ENCODE measurements around the gene CDCA8. TPM values are rescaled to one million over a fixed set of nuclear protein-coding genes. Genes with fewer than 3 reads are reported as not detected.

The CDCA8 gene
- total RNA-seq, 1 donor from 2014 or later = 0.52 TPM

DNA sequence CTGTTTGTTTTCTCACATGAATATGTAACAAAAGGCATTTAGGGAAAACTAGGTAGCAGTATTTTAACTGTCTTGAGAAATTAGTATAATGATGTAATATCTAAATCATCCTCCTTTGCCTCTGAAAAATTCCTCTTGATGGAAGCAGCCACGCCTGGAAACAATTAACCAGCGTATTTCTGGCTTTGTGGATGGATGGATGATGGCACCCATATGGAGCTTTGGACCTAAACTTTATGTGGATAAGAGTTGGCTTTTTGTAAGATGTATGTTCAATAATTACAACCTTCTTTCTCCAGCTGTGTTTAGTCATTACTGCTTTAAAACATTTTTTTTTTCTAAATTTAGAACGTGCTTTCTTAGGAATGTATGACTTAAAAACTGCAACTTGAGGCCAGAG lies 12.7 kb downstream of the CDCA8 start:
- no peaks in the 10 kb centered on the region for H3K9me3 ChIP-seq (ENCODE audit: control insufficient read depth in 3 of 3, low read length in 3 of 3)
- H3K4me3 ChIP-seq (ENCODE audit: low read length in 3 of 3) = no peak overlapping the region
- H3K4me1 ChIP-seq (ENCODE audit: control insufficient read depth in 3 of 3, insufficient read depth in 3 of 3, low read length in 3 of 3) = no peaks in the 10 kb centered on the region
- H3K9ac ChIP-seq (ENCODE audit: low read depth in 1 of 3, low read length in 3 of 3) = no peak overlapping the region
- no peaks in the 10 kb centered on the region for H3K27me3 ChIP-seq (ENCODE audit: control insufficient read depth in 3 of 3, insufficient read depth in 3 of 3, low read length in 3 of 3)
- no peak overlapping the region for H3K27ac ChIP-seq (ENCODE audit: low read depth, low read length)
- peaks cover 0 to 6% (median 0%) of the 10 kb centered on the region in 3 donors for H3K36me3 ChIP-seq (ENCODE audit: control insufficient read depth in 3 of 3, insufficient read depth in 3 of 3, low read length in 3 of 3)

DNA sequence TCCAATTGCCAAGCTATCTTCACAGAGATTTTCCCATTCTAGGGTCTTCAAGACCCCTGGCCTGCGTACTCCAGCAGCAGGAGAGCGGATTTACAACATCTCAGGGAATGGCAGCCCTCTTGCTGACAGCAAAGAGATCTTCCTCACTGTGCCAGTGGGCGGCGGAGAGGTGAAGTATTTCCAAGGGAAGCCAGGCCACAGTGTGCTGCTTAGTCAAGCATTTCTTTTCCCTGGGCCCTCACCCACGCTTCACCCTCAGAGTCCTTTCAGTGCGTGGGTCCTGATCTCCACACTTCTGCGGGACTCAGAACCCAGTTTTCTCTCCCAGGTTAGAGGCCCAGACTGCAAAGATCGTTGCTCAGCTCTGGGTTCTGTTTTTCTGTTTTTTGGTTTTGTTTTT lies 13.1 kb downstream of the CDCA8 start:
- H3K27ac ChIP-seq (ENCODE audit: low read depth, low read length) = no peak overlapping the region

DNA sequence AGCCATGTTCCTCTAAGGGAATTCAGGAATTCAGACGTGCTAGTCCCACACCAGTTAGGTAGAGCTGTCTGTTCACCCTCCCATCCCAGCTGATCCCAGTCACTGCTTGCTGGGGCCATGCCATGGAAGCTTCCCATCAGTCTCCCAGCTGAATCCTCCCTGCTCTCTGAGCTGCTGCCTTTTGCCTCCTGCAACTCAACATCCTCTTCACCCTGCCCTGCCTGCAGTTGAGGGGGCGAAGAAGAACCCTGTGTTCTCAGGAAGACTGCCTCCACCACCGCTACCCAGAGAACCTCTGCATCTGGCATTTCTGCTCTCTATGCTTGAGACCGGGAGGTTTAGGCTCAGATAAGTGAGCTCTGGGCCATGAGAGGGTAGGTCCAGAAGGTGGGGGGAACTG lies 16.2 kb downstream of the CDCA8 start:
- Histone ChIP-seq H3K9ac (ENCODE audit: low read depth in 1 of 3, low read length in 3 of 3) (no peak overlapping the region), H3K27ac (ENCODE audit: low read depth, low read length) (no peak overlapping the region), H3K4me3 (ENCODE audit: low read length in 3 of 3) (no peak overlapping the region), H3K9me3 (ENCODE audit: control insufficient read depth in 3 of 3, low read length in 3 of 3) (no peaks in the 10 kb centered on the region), H3K36me3 (ENCODE audit: control insufficient read depth in 3 of 3, insufficient read depth in 3 of 3, low read length in 3 of 3) (peaks cover 0 to 6% (median 0%) of the 10 kb centered on the region in 3 donors), H3K4me1 (ENCODE audit: control insufficient read depth in 3 of 3, insufficient read depth in 3 of 3, low read length in 3 of 3) (no peaks in the 10 kb centered on the region), H3K27me3 (ENCODE audit: control insufficient read depth in 3 of 3, insufficient read depth in 3 of 3, low read length in 3 of 3) (no peaks in the 10 kb centered on the region)

More for the DNA sequence above, 13.1 kb downstream of the CDCA8 start:
- Histone ChIP-seq H3K4me1 (ENCODE audit: control insufficient read depth in 3 of 3, insufficient read depth in 3 of 3, low read length in 3 of 3) (no peaks in the 10 kb centered on the region), H3K36me3 (ENCODE audit: control insufficient read depth in 3 of 3, insufficient read depth in 3 of 3, low read length in 3 of 3) (peaks cover 0 to 6% (median 0%) of the 10 kb centered on the region in 3 donors), H3K9me3 (ENCODE audit: control insufficient read depth in 3 of 3, low read length in 3 of 3) (no peaks in the 10 kb centered on the region), H3K4me3 (ENCODE audit: low read length in 3 of 3) (no peak overlapping the region), H3K27me3 (ENCODE audit: control insufficient read depth in 3 of 3, insufficient read depth in 3 of 3, low read length in 3 of 3) (no peaks in the 10 kb centered on the region), H3K9ac (ENCODE audit: low read depth in 1 of 3, low read length in 3 of 3) (no peak overlapping the region)

DNA sequence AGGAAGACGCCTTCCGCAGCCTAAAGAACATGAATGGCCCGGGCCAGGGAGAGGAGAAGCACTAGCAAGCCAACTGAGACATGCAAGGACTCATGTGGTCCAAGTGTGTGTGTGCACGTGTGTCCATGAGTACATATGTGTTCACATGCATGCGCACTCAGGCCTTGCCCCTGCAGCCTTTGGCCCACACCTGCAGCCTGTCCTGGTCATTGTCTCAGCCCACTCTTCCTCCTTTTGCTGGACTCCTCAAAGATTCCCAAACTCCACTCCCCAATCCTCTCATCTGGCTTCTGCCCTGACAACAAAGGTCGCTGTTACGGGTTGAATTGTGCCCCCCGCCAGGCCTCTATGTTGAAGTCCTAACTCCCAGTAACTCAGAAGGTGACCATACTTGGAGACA lies 21.9 kb downstream of the CDCA8 start:
- no peak overlapping the region for H3K27ac ChIP-seq (ENCODE audit: low read depth, low read length)
- no peaks in the 10 kb centered on the region for H3K36me3 ChIP-seq (ENCODE audit: control insufficient read depth in 3 of 3, insufficient read depth in 3 of 3, low read length in 3 of 3)
- no peak overlapping the region for H3K9ac ChIP-seq (ENCODE audit: low read depth in 1 of 3, low read length in 3 of 3)
- H3K9me3 ChIP-seq (ENCODE audit: control insufficient read depth in 3 of 3, low read length in 3 of 3) = no peaks in the 10 kb centered on the region
- peaks cover 0 to 4% (median 0%) of the 10 kb centered on the region in 3 donors for H3K27me3 ChIP-seq (ENCODE audit: control insufficient read depth in 3 of 3, insufficient read depth in 3 of 3, low read length in 3 of 3)
- no peak overlapping the region for H3K4me3 ChIP-seq (ENCODE audit: low read length in 3 of 3)
- peaks cover 6 to 18% (median 18%) of the 10 kb centered on the region in 3 donors for H3K4me1 ChIP-seq (ENCODE audit: control insufficient read depth in 3 of 3, insufficient read depth in 3 of 3, low read length in 3 of 3)

DNA sequence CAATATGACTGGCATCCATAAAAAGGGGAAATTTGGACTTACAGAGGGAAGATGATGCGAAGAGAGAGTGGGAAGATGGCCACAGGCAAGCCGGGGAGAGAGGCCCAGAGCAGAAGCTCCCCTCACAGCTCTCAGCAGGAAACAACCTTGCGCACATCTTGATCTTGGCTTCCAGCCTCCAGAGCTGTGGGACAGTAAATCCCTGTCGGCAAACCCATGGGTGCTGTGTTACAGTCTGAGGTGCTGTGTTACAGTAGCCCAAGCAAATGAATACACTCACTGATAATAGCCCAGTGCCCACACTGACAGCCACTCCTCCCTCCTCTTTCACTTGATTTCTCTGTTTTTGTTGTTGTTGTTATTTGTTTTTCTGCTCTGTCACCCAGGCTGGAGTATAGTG lies 22.4 kb downstream of the CDCA8 start:
- Histone ChIP-seq H3K4me3 (ENCODE audit: low read length in 3 of 3) (no peak overlapping the region), H3K27ac (ENCODE audit: low read depth, low read length) (no peak overlapping the region), H3K9me3 (ENCODE audit: control insufficient read depth in 3 of 3, low read length in 3 of 3) (no peaks in the 10 kb centered on the region), H3K9ac (ENCODE audit: low read depth in 1 of 3, low read length in 3 of 3) (no peak overlapping the region), H3K27me3 (ENCODE audit: control insufficient read depth in 3 of 3, insufficient read depth in 3 of 3, low read length in 3 of 3) (peaks cover 0 to 6% (median 0%) of the 10 kb centered on the region in 3 donors), H3K4me1 (ENCODE audit: control insufficient read depth in 3 of 3, insufficient read depth in 3 of 3, low read length in 3 of 3) (peaks cover 6 to 18% (median 18%) of the 10 kb centered on the region in 3 donors), H3K36me3 (ENCODE audit: control insufficient read depth in 3 of 3, insufficient read depth in 3 of 3, low read length in 3 of 3) (no peaks in the 10 kb centered on the region)

DNA sequence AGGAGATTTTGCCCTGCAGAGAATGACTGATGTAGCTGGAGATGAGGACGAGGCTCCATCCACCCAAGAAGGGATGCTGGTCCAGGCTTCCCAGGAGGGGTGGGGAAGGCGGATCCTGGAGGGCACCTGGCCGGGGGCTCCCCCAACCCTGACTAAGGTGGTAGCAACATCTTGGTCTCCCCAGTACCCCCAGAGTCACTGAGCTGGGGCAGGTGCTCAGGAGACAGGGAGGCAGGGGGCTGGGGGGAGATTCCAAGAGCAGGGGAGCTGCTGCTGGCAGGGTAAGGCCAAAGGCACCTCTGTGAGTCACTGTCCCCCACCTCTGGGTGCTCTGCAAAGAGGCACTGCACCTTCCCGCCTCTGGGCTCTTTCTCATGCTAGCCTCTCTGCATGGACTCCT lies 24.0 kb downstream of the CDCA8 start:
- no peak overlapping the region for H3K9ac ChIP-seq (ENCODE audit: low read depth in 1 of 3, low read length in 3 of 3)
- no peak overlapping the region for H3K4me3 ChIP-seq (ENCODE audit: low read length in 3 of 3)
- peaks cover 6 to 18% (median 18%) of the 10 kb centered on the region in 3 donors for H3K4me1 ChIP-seq (ENCODE audit: control insufficient read depth in 3 of 3, insufficient read depth in 3 of 3, low read length in 3 of 3)
- no peaks in the 10 kb centered on the region for H3K36me3 ChIP-seq (ENCODE audit: control insufficient read depth in 3 of 3, insufficient read depth in 3 of 3, low read length in 3 of 3)
- H3K9me3 ChIP-seq (ENCODE audit: control insufficient read depth in 3 of 3, low read length in 3 of 3) = no peaks in the 10 kb centered on the region
- H3K27ac ChIP-seq (ENCODE audit: low read depth, low read length) = no peak overlapping the region
- H3K27me3 ChIP-seq (ENCODE audit: control insufficient read depth in 3 of 3, insufficient read depth in 3 of 3, low read length in 3 of 3) = peaks cover 0 to 13% (median under 1%) of the 10 kb centered on the region in 3 donors

DNA sequence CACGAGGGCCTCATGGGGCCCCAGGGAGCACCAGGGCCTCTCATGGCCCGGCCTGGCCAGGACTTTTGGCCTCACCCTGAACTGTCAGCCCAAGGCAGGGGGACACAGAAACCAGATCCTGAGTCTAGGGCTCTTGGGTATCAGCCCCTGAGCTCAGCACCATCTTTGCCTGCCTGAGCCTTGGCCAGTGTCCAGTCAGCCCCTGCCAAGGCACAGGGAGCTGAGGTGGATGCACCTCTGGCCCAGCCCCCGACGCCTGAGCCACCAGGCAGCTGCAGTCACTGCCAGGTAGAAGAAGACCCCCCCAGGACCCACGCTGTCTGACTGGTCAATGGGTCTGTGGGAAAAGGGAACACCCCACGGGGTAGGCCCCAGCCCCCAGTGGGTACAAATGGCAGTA lies 25.3 kb downstream of the CDCA8 start:
- H3K27ac ChIP-seq (ENCODE audit: low read depth, low read length) = no peak overlapping the region
- no peaks in the 10 kb centered on the region for H3K9me3 ChIP-seq (ENCODE audit: control insufficient read depth in 3 of 3, low read length in 3 of 3)
- H3K27me3 ChIP-seq (ENCODE audit: control insufficient read depth in 3 of 3, insufficient read depth in 3 of 3, low read length in 3 of 3) = peaks cover 0 to 13% (median 4%) of the 10 kb centered on the region in 3 donors
- H3K9ac ChIP-seq (ENCODE audit: low read depth in 1 of 3, low read length in 3 of 3) = no peak overlapping the region
- H3K4me3 ChIP-seq (ENCODE audit: low read length in 3 of 3) = no peak overlapping the region
- peaks cover 6 to 18% (median 18%) of the 10 kb centered on the region in 3 donors for H3K4me1 ChIP-seq (ENCODE audit: control insufficient read depth in 3 of 3, insufficient read depth in 3 of 3, low read length in 3 of 3)
- H3K36me3 ChIP-seq (ENCODE audit: control insufficient read depth in 3 of 3, insufficient read depth in 3 of 3, low read length in 3 of 3) = no peaks in the 10 kb centered on the region

DNA sequence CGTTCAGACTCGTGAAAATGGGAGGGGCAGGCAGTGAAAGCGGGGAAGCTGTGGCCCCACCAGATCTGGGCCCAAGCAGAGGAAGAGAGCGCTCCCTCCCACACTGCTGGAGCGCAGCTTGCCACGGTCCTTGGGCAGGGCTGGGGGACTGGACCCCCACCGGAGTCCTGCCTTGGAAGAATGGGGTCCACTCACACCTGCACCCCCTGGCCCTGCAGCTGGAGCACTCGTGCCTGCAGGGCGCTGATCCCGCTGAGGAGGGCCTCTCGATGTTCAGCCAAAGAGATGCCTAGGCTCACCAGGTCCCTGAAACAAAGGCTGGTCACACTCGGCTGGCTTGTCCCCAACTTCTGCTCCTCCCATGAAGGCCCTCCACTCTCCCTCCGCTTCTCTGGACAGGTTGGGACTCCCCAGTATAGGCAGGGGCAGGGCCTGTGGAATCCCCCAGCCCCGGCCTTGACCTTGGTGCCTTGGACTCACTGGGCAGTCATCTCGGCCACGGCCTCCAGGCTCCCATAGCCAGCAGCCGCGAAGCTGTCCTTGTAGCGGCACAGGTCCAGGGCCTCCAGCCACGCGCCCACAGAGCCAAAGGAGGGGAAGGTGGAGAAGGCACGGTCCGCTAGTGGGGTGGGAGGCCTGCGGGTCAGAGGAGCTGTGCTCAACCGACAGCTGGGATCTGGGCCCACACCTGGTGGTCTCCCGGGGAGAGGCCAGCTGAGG lies 26.0 kb downstream of the CDCA8 start:
- Histone ChIP-seq H3K27ac (ENCODE audit: low read depth, low read length) (no peak overlapping the region), H3K27me3 (ENCODE audit: control insufficient read depth in 3 of 3, insufficient read depth in 3 of 3, low read length in 3 of 3) (peaks cover 0 to 13% (median 4%) of the 10 kb centered on the region in 3 donors), H3K4me1 (ENCODE audit: control insufficient read depth in 3 of 3, insufficient read depth in 3 of 3, low read length in 3 of 3) (peaks cover 6 to 18% (median 18%) of the 10 kb centered on the region in 3 donors), H3K4me3 (ENCODE audit: low read length in 3 of 3) (no peak overlapping the region), H3K9ac (ENCODE audit: low read depth in 1 of 3, low read length in 3 of 3) (no peak overlapping the region), H3K36me3 (ENCODE audit: control insufficient read depth in 3 of 3, insufficient read depth in 3 of 3, low read length in 3 of 3) (no peaks in the 10 kb centered on the region), H3K9me3 (ENCODE audit: control insufficient read depth in 3 of 3, low read length in 3 of 3) (no peaks in the 10 kb centered on the region)

DNA sequence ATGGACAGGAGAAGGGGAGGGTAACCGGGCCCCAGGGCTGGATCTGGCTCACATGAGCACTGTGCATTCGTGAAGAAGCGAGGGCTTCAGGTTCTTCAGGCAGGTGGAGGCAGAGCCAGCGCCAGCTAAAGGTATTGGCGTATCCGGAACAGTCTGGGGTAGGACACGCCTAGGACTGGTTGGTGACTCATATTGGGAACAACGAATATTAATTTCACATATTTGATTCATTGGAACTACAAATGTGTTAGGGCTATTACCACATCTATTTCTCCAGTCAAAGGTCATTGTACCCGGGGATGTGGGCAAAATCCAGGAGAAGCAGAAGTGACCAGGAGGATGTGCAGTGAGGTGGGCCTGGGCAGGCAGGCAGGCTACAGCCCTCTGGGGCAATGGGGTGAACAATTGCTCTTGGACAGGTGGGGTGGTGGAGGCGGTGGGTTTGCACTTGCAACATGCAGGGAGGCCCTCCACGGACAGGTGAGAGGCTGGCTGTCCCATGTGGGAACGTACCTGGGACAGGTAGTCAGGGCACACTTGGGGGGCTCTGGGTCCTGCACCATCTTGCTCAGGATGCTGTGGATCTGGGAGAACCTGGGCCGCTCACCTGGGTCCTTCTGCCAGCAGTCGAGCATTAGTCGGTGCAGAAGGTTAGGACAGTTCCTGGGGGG lies 26.7 kb downstream of the CDCA8 start:
- Histone ChIP-seq H3K27ac (ENCODE audit: low read depth, low read length) (no peak overlapping the region), H3K36me3 (ENCODE audit: control insufficient read depth in 3 of 3, insufficient read depth in 3 of 3, low read length in 3 of 3) (no peaks in the 10 kb centered on the region), H3K9me3 (ENCODE audit: control insufficient read depth in 3 of 3, low read length in 3 of 3) (no peaks in the 10 kb centered on the region), H3K4me3 (ENCODE audit: low read length in 3 of 3) (no peak overlapping the region), H3K4me1 (ENCODE audit: control insufficient read depth in 3 of 3, insufficient read depth in 3 of 3, low read length in 3 of 3) (peaks cover 6 to 16% (median 16%) of the 10 kb centered on the region in 3 donors), H3K27me3 (ENCODE audit: control insufficient read depth in 3 of 3, insufficient read depth in 3 of 3, low read length in 3 of 3) (peaks cover 0 to 13% (median 4%) of the 10 kb centered on the region in 3 donors), H3K9ac (ENCODE audit: low read depth in 1 of 3, low read length in 3 of 3) (no peak overlapping the region)

DNA sequence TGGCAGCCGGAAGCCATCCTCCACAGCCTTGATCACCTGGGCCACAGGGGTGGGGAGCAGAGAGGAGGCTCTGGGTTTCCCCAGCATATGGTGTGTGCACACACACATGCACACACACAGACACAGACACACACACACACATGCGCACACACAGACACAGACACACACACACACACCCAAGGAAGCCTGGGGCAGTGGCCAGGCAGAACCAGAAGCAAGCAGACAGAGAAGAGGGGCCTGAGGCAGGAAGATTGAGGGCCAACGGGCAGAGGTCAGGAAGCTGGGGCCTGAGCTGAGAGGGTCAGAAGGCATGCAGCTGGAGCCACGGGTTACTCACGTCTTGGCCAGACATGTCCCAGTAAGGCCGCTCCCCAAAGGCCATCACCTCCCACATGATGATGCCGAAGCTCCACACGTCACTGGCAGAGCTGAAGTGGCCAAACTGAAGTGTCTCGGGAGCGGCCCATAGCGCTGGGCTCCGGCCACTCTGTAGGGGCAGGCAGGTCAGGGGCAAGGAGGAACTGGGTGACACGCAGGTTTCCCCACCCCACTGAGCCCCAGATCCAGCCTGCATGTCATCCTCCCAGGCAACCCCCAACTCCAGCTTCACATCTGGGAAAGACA lies 27.4 kb downstream of the CDCA8 start:
- Histone ChIP-seq H3K36me3 (ENCODE audit: control insufficient read depth in 3 of 3, insufficient read depth in 3 of 3, low read length in 3 of 3) (no peaks in the 10 kb centered on the region), H3K27me3 (ENCODE audit: control insufficient read depth in 3 of 3, insufficient read depth in 3 of 3, low read length in 3 of 3) (peaks cover 0 to 14% (median 4%) of the 10 kb centered on the region in 3 donors), H3K4me3 (ENCODE audit: low read length in 3 of 3) (no peak overlapping the region), H3K9me3 (ENCODE audit: control insufficient read depth in 3 of 3, low read length in 3 of 3) (no peaks in the 10 kb centered on the region), H3K4me1 (ENCODE audit: control insufficient read depth in 3 of 3, insufficient read depth in 3 of 3, low read length in 3 of 3) (peaks cover 3 to 10% (median 10%) of the 10 kb centered on the region in 3 donors), H3K27ac (ENCODE audit: low read depth, low read length) (no peak overlapping the region), H3K9ac (ENCODE audit: low read depth in 1 of 3, low read length in 3 of 3) (no peak overlapping the region)

All from skeletal muscle tissue (tissue), 4 donors.